GM10847 (cell line): ENCODE results near the gene ACTR3.

Source experiments
- POLR2A ChIP-seq: IDR thresholded peaks from 2 replicates; pipeline ENCODE4 v1.6.1; 2011; ENCODE audit not compliant: insufficient read length; ENCODE audit errors: extremely low read depth

Gene ACTR3

GRCh38 chr2:113889471-113890252, at the start of gene ACTR3:
Gene ACTR3, plus strand, starts transcription at chr2:113890089. Its CDS starts 191 bp downstream, at chr2:113890280.
- peak; percentile 77 for TF ChIP-seq POLR2A

GRCh38 chr2:113840518-113840917, 49.4 kb upstream of the ACTR3 start:
- no peak for TF ChIP-seq POLR2A

GRCh38 chr2:113842919-113843736, 46.8 kb upstream of the ACTR3 start:
- no peak for TF ChIP-seq POLR2A

GRCh38 chr2:113845261-113845660, 44.6 kb upstream of the ACTR3 start:
- no peak for TF ChIP-seq POLR2A

- no peak for TF ChIP-seq POLR2A
These were observed 43.5 kb upstream of the ACTR3 start for GRCh38 chr2:113846429-113846828.

- TF ChIP-seq POLR2A, result no peak
These were observed 42.7 kb upstream of the ACTR3 start for GRCh38 chr2:113847144-113847543.

- TF ChIP-seq POLR2A, result no peak
These were observed 41.0 kb upstream of the ACTR3 start for GRCh38 chr2:113848758-113849415.

GRCh38 chr2:113850687-113851086, 39.2 kb upstream of the ACTR3 start:
- TF ChIP-seq POLR2A, result no peak

- no peak for TF ChIP-seq POLR2A
These were observed 38.2 kb upstream of the ACTR3 start for GRCh38 chr2:113851640-113852039.

- no peak for TF ChIP-seq POLR2A
These were observed 35.7 kb upstream of the ACTR3 start for GRCh38 chr2:113854208-113854607.

GRCh38 chr2:113854970-113855740, 34.7 kb upstream of the ACTR3 start:
- no peak for TF ChIP-seq POLR2A

GRCh38 chr2:113857464-113857863, 32.4 kb upstream of the ACTR3 start:
- no peak for TF ChIP-seq POLR2A

- TF ChIP-seq POLR2A, result no peak
These were observed 31.1 kb upstream of the ACTR3 start for GRCh38 chr2:113858764-113859163.

GRCh38 chr2:113861740-113862139, 28.1 kb upstream of the ACTR3 start:
- no peak for TF ChIP-seq POLR2A

- TF ChIP-seq POLR2A, result no peak
These were observed 26.7 kb upstream of the ACTR3 start for GRCh38 chr2:113863144-113863543.
